NK-92 (cell line): ENCODE data around the gene PDSS1.

Experiments
- DNase-seq: peaks from one replicate; lab custom pipeline; 2025; ENCODE audit not compliant: unreplicated experiment; lab: John Stamatoyannopoulos, UW

PDSS1 gene

GRCh38 chr10:26698909-26699308 is 1.4 kb downstream of the PDSS1 start:
- no peak for DNase-seq

- no peak for DNase-seq
Measured at GRCh38 chr10:26699631-26700030, 2.1 kb downstream of the PDSS1 start.

- no peak for DNase-seq
Measured at GRCh38 chr10:26700884-26701630, 3.6 kb downstream of the PDSS1 start.

GRCh38 chr10:26703096-26703495 is 5.6 kb downstream of the PDSS1 start:
- DNase-seq: no peak

DNA sequence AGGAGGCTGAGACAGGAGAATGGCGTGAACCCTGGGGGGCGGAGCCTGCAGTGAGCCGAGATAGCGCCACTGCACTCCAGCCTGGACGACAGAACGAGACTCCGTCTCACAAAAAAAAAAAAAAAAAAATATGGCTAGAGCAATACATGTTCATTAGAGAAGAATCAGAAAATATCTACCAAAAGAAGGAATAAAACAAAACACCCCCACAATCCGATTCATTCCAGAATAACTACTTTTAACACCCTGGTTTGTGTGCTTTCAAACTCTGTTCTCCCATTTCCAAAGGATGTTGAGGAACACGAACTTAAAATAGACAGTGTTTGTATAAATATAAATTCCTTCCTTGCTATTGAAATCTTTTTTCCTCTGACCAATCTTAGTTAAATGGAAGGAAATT is 6.5 kb downstream of the PDSS1 start:
- DNase-seq: no peak

DNA sequence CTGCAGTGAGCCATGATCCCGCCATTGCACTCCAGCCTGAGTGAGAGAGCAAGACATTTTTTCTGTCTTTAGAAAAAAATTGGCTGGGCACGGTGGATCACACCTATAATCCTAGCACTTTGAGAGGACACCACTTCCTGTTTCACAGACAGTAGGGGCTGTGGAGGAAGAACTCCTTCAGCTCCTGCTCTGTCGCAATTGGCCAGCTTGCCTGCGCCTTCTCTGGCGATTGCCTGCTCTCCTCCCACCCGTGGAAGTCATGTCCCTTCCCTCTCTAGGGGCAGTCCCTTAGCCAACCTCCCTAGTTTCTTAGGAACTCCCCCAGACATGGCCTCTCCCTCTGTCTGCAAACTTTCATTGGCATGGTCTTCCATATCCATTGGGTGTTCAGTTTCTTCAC is 8.7 kb downstream of the PDSS1 start:
- DNase-seq: no peak

GRCh38 chr10:26706936-26707335 is 9.4 kb downstream of the PDSS1 start:
- DNase-seq: no peak

DNA sequence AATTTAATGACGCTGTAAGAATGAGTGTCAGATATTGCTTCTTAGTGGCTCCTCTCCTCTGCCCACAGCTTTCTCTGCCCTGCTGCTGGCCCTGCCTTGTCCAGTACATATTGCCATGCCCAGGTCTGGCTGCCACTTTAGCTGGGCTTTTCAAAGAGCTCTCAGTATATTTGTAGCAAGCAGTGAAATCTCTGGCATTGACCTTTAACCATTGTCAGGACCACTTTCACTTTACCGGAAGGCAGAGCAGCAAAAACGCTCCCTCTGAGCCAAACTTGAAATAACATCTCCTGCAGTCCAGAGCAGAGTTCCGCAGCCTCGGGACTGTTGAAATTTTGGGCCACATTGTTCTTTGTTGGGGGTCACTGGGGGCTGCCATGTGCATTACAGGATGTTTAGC is 13.8 kb downstream of the PDSS1 start:
- no peak for DNase-seq

GRCh38 chr10:26714415-26715136 is 17.1 kb downstream of the PDSS1 start:
- DNase-seq: no peak

GRCh38 chr10:26715137-26715487 is 17.6 kb downstream of the PDSS1 start:
- DNase-seq: no peak

DNA sequence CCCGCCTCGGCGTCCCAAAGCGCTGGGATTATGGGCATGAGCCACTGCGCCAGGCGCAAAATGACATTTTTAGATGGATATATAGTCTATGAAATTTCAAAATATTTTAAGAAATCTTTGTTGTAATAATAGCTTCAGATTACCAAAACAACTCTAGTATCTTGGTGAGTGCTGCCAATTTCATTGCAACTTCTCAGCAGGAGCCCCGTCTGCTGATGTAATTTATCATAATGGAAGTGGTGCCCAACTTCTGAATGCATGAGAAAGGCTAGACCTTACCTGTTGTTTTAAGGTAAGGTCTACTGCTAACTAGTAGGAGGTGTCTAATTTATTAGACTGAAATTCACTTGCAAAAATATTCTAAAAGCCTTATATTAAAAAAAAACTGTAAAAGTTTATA is 20.0 kb downstream of the PDSS1 start:
- DNase-seq: no peak

DNA sequence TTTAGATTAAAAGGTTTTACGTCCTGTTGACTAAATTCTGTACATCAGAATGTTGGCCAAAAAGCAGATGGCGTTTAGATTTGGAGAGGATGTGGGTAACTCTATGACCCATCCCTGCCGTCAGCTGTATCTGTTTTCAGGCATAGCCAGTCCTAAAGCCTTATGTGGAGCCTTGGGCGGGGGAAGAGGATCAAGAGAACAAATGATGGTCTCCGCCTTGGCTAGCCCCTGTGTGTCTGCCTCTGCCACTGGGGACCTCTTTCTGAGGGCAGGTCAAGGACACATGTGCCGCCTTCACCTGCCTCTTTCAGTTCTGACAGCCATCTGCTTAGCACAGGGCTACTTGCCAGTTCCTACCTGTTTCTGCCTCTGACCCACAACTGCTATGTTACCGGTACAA is 24.1 kb downstream of the PDSS1 start:
- no peak for DNase-seq

- no peak for DNase-seq
Measured at GRCh38 chr10:26723016-26723415, 25.5 kb downstream of the PDSS1 start.

- no peak for DNase-seq
Measured at GRCh38 chr10:26725837-26726727, 28.6 kb downstream of the PDSS1 start.

- no peak for DNase-seq
Measured at GRCh38 chr10:26727005-26727404, 29.5 kb downstream of the PDSS1 start.

DNA sequence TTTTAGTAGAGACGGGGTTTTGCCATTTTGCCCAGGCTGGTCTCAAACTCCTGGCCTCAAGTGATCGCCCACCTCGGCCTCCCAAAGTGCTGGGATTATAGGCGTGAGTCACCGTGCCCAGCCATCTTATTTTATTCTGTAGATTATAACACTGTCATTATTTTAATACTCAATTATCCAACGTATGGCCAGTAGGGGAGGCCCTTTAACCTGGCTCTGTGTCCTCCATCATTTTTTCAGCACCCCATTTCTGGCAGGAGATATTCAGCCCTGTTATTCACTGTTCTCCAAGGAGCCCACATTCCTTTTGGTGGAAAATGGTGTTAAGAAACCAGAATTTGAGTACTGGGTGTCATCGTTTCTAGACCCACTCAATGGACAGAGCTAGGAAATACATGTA is 31.5 kb downstream of the PDSS1 start:
- no peak for DNase-seq

DNA sequence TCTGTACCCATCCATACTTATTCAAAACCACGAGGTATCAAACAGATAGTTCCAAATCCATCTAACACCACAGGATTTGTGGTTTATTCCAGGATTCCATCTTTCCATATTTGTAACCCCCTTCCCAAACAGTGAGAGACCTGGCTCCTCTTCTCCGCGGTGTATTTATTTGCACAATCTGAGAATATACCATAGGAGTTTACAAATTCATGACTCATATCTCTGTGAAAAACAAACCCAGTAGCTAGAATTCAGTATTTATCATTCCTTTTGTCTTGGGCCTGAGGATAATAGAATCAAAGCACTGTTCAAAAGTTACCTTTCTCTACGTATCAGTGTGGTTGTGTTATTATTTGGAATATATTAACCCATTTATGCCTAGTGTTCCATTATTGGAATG is 31.9 kb downstream of the PDSS1 start:
- no peak for DNase-seq

GRCh38 chr10:26730552-26730951 is 33.1 kb downstream of the PDSS1 start:
- no peak for DNase-seq

- no peak for DNase-seq
Measured at GRCh38 chr10:26733750-26734568, 36.5 kb downstream of the PDSS1 start.

GRCh38 chr10:26735435-26735834 is 37.9 kb downstream of the PDSS1 start:
- no peak for DNase-seq

DNA sequence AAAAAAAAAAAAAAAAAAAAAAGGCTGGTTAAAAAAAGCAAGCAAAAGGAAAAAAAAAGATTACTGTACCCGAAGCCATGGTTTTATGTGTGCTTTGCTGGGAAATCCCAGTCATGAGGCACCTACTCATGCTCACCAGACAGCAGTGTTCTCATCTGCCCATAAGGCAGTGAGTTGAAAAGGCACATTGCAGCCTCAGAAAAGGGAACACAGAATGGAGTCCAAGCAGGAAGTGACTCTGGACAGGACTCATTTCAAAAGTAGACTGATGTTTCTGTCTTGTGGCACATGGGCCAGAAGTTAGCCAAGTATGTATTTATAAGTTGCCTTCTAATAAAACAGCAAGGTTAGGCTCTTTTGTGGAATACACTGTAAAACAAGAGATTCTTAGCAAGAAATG is 40.2 kb downstream of the PDSS1 start:
- no peak for DNase-seq
